GM18951 (cell line): Measurements from ENCODE around the gene LDLRAD4.

Source experiments
- POLR2A ChIP-seq: IDR thresholded peaks from 4 replicates; pipeline ENCODE4 v1.6.1; 2011; ENCODE audit warnings: mild to moderate bottlenecking; ENCODE audit not compliant: insufficient read length, insufficient read depth; ENCODE audit errors: extremely low read depth
- in situ Hi-C: fragments of 300-500 bp; cut with MboI; formaldehyde crosslinking; loops from one replicate; pipeline ENCODE4 v1.12.0; 2022; ENCODE audit warnings: low sequenced_read_pairs, mixed read lengths, inconsistent platforms; ENCODE audit not compliant: unreplicated experiment

LDLRAD4 gene

DNA sequence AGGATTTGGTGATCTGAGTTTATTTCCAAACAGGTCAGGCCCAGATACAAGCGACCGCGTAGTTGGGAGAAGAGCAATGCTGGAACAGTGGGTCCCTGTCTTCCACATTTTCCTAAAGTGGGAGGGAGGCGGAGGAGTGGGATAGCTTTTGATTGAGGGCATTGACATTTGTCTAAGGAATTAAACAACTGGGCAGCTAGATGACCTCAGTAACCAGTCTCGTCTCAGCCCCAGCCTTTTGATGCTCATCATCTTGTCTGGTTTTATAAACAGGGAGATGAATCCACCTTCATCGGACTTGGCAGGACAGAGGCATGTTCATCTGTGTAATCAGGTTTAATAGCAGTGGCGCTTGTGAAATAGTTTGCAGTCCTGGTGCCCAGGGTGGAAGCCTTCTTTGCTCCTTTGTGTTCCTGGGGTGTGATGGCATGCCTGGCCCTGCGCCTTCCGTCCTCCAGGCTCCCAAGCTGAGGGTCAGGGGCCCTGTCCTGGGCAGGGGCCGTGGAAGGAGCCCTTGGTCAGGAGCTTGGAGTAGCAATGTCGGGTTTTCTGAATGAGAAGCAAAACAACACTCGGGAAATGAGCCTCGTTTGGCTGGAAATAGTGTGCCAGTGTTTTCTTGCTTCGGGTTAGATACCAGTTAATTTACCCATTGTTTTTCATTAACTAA lies 314.0 kb downstream of the LDLRAD4 start:
- in situ Hi-C loops: no loop called here
- no peak for TF ChIP-seq POLR2A

DNA sequence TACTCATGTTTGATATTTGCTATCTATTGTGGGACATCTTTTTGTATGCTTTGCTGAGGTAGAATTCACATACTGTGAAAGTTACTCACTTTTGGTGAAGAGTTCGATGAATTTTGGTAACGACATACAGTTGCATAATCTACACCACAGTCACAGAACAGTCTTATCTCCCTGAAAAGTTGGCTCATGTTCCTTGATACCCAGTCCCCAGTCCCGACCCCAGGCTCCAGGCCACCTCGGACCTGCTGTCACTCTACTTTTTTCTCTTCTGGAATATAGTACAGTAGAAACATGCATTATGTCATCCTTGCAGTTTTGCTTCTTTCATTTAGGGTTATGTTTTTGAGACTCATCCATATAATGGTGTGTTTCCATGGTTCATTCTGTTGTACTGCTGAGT lies 316.1 kb downstream of the LDLRAD4 start:
- in situ Hi-C loops: no loop called here

DNA sequence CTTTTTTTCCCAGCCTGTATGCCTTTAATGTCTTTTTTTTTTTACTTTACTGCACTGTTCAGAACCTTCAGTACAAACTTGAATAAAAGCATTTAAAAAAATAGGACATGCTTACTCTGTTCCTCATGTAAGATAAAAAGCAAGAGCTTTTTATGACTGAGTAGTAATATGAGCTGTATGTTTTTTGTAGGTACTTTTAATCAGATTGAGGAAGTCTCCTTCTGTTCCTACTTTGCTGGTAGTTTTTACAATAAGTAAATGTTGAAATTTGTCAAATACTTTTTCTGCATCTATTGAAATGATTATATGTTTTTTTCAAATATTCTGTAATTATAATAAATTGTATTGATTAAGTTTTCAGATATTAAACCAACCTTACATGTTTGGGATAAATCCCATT lies 318.0 kb downstream of the LDLRAD4 start:
- in situ Hi-C loops: no loop called here
- TF ChIP-seq POLR2A: no peak

More for the DNA sequence above, 316.1 kb downstream of the LDLRAD4 start:
- no peak for TF ChIP-seq POLR2A

GRCh38 chr18:13537022-13537780 lies 318.6 kb downstream of the LDLRAD4 start:
- TF ChIP-seq POLR2A: no peak
- in situ Hi-C loops: no loop called here

- in situ Hi-C loops: no loop called here
- no peak for TF ChIP-seq POLR2A
Measured at GRCh38 chr18:13538630-13539029, 320.1 kb downstream of the LDLRAD4 start.

DNA sequence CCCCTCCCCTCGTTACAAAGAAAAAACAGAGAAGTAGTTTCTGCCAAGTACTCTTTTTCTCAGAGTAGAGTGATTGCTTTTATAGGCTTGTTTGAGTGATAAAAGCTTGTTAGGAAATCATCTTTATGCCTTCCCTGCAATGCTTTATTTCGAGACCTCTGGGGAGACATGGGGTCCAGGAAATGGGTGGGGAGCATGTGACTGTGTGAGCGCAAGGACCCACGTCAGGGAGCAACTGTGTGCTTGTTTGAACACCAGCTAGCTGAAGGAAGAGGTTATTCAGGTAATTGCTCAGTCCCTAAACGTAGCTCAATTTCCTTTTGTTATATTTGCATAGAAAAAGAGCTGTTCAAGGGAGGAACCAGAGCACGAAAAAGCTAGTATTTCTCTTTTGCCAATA lies 320.5 kb downstream of the LDLRAD4 start:
- in situ Hi-C loops: no loop called here

GRCh38 chr18:13539843-13540476 lies 321.4 kb downstream of the LDLRAD4 start:
- TF ChIP-seq POLR2A: no peak
- in situ Hi-C loops: no loop called here

More for the DNA sequence above, 320.5 kb downstream of the LDLRAD4 start:
- TF ChIP-seq POLR2A: no peak

- in situ Hi-C loops: no loop called here
- no peak for TF ChIP-seq POLR2A
Measured at GRCh38 chr18:13540477-13541182, 322.1 kb downstream of the LDLRAD4 start.

- in situ Hi-C loops: no loop called here
- TF ChIP-seq POLR2A: no peak
Measured at GRCh38 chr18:13541621-13542519, 323.3 kb downstream of the LDLRAD4 start.

DNA sequence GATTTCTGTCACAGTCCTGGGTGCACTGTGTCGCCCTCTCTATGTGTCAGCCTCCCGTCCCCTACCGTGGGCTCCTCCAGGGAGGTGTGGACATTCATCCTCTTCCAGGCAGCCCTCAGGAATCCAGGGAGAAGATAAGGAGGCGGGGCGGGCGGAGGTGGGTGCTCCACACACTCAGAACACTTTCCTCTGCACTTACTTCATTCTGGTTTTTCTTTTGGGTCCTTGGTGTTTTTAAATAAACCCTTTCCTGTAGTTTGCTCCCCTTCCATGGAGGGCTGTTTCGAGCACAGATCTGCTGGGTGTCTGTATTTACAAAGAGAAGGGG lies 323.9 kb downstream of the LDLRAD4 start:
- no peak for TF ChIP-seq POLR2A
- in situ Hi-C loops: no loop called here

DNA sequence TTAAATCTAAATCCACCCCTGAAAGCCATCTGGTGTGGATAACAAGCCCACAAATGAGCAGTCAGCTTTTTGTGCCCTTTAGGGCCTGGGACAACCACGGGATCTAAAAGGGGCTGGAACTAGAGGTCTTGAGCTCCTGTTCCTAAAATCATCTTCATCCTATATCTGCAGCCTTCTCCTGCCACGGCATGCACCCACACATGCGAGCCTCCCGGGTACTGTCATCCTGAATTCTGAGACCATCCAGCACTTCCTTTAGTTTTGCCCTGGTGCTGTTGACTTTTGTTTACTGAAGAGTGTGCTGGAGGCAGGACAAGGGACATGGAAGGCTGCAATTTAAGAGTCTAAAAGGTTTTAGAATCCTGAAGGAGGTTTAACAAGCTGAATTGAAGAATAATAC lies 324.6 kb downstream of the LDLRAD4 start:
- TF ChIP-seq POLR2A: no peak

More for the DNA sequence above, 324.6 kb downstream of the LDLRAD4 start:
- in situ Hi-C loops: no loop called here
